ENCODE measurements around the gene USP24.

DNA sequence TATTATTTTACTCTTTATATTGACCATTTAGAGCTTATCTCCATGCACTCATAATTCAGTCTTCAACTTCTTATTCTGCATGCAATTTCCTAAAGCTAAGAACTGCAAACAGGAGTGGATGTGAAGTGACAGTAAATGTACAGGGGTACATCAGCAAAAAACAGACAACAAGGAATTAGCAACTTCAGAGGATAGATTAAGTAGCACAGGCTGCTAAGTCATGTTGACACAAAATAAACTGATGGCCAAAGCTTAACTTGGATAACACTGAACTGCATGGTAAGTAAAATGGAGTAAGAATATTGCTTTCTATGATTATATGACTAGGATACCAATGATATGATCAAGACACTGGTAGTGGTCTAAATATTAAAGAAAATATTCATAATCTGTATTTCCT lies 66.5 kb downstream of the USP24 start:
- TF ChIP-seq, protein P1, sequence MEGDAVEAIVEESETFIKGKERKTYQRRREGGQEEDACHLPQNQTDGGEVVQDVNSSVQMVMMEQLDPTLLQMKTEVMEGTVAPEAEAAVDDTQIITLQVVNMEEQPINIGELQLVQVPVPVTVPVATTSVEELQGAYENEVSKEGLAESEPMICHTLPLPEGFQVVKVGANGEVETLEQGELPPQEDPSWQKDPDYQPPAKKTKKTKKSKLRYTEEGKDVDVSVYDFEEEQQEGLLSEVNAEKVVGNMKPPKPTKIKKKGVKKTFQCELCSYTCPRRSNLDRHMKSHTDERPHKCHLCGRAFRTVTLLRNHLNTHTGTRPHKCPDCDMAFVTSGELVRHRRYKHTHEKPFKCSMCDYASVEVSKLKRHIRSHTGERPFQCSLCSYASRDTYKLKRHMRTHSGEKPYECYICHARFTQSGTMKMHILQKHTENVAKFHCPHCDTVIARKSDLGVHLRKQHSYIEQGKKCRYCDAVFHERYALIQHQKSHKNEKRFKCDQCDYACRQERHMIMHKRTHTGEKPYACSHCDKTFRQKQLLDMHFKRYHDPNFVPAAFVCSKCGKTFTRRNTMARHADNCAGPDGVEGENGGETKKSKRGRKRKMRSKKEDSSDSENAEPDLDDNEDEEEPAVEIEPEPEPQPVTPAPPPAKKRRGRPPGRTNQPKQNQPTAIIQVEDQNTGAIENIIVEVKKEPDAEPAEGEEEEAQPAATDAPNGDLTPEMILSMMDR (IDR thresholded peaks at IDR 0.05): no peak
- TF ChIP-seq POLR2A (IDR thresholded peaks at IDR 0.05): no peak
